KMS-11 (cell line): ENCODE results near the gene ZDHHC8.

Experiments used
- H2AFZ ChIP-seq: fragments of 200-600 bp; sonication (generic); 2 replicates; pipeline ENCODE4 v1.6.1; 2016; ENCODE audit warnings: antibody characterized with exemption, mixed run types, low read depth
- H3K27ac ChIP-seq: fragments of 200-600 bp; sonication (generic); 2 replicates; pipeline ENCODE4 v1.6.1; 2016; ENCODE audit warnings: mild to moderate bottlenecking, mixed run types
- H3K27me3 ChIP-seq: fragments of 200-600 bp; sonication (generic); 2 replicates; pipeline ENCODE4 v1.6.1; 2017; ENCODE audit warnings: mild to moderate bottlenecking, low read depth, mixed run types, moderate library complexity; ENCODE audit not compliant: insufficient read depth
- H3K36me3 ChIP-seq: fragments of 200-600 bp; sonication (generic); 2 replicates; pipeline ENCODE4 v1.6.1; 2017; ENCODE audit warnings: mild to moderate bottlenecking, mixed run types; ENCODE audit not compliant: insufficient read depth
- H3K4me1 ChIP-seq: fragments of 200-600 bp; sonication (generic); 2 replicates; pipeline ENCODE4 v1.6.1; 2016; ENCODE audit warnings: mild to moderate bottlenecking, low read depth, mixed run types; ENCODE audit not compliant: poor library complexity, severe bottlenecking
- H3K4me2 ChIP-seq: fragments of 200-600 bp; sonication (generic); 2 replicates; pipeline ENCODE4 v1.7.0; 2016; ENCODE audit warnings: mild to moderate bottlenecking, mixed run types
- H3K4me3 ChIP-seq: fragments of 200-600 bp; sonication (generic); IDR thresholded peaks from 2 replicates; pipeline ENCODE4 v1.6.1; 2017; ENCODE audit warnings: low read depth, low read length, mixed read lengths; ENCODE audit not compliant: insufficient read depth
- H3K79me2 ChIP-seq: fragments of 200-600 bp; sonication (generic); 2 replicates; pipeline ENCODE4 v1.6.1; 2016; ENCODE audit warnings: low read depth, mixed run types; ENCODE audit not compliant: insufficient read depth
- H3K9ac ChIP-seq: fragments of 200-600 bp; sonication (generic); 2 replicates; pipeline ENCODE4 v1.6.1; 2016; ENCODE audit warnings: mild to moderate bottlenecking, mixed run types
- H4K20me1 ChIP-seq: fragments of 200-600 bp; sonication (generic); 2 replicates; pipeline ENCODE4 v1.6.1; 2016; ENCODE audit warnings: mild to moderate bottlenecking, mixed run types; ENCODE audit not compliant: insufficient read depth
- CTCF ChIP-seq: fragments of 200-600 bp; sonication (generic); conservative IDR thresholded peaks from 2 replicates; pipeline ENCODE4 v1.6.1; 2017; ENCODE audit warnings: low read depth, mild to moderate bottlenecking, antibody characterized with exemption, low read length, moderate library complexity, mixed read lengths

ZDHHC8 gene

DNA sequence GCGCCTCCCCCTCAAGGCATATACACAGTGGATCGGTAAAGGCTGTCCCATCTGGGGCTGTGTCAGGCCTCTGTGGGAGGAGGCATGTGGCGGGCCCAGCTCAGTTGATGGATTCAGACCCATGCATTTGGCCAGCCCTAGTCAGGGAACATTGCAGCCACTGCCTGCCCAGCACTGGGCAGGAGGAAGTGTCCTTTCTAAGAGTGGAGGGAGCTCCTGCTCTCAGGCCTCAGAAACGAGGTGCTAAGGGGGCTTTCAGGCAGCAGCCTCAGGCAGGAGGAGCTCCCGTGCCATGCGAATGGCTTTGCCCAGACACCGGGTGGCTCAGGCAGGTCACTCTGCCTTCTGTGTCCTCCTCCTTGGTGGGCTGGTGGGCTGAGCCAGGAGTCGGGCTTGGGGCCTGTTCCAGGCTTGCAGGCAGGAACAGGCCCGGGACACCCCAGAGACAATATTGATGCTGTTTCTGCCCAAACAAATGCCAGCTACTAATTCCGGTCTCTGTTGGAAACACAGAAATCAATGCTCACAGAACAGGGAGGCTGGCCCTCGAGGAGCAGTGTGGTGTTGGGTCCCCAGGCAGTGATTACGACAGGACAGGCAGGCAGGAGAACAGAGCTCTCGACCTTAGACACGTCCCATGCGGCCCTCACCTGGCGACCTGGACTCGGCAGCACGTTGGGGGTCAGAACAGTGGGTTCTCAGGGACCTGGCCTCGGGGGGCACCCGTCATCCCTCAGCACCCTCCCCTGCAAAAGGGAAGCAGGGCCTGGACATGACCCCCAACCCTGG lies 61.6 kb downstream of the ZDHHC8 start:
- no peaks in the 10 kb centered on the region for H3K4me1 ChIP-seq
- no peak overlapping the region for H3K27ac ChIP-seq
- H2AFZ ChIP-seq, result no peak overlapping the region
- H3K27me3 ChIP-seq, result peaks cover 69% of the 10 kb centered on the region
- no peak overlapping the region for H3K9ac ChIP-seq
- H3K36me3 ChIP-seq, result no peaks in the 10 kb centered on the region
- no peak overlapping the region for H3K4me2 ChIP-seq
- no peak overlapping the region for H3K4me3 ChIP-seq
- no peaks in the 10 kb centered on the region for H3K79me2 ChIP-seq
- H4K20me1 ChIP-seq, result no peaks in the 10 kb centered on the region
- TF ChIP-seq CTCF, result no peak

GRCh38 chr22:20193761-20194494 lies 62.3 kb downstream of the ZDHHC8 start:
- H2AFZ ChIP-seq, result no peak overlapping the region
- no peak overlapping the region for H3K27ac ChIP-seq
- no peaks in the 10 kb centered on the region for H4K20me1 ChIP-seq
- peaks cover 76% of the 10 kb centered on the region for H3K27me3 ChIP-seq
- no peaks in the 10 kb centered on the region for H3K36me3 ChIP-seq
- no peak overlapping the region for H3K4me3 ChIP-seq
- TF ChIP-seq CTCF, result no peak
- H3K4me2 ChIP-seq, result no peak overlapping the region
- H3K79me2 ChIP-seq, result no peaks in the 10 kb centered on the region
- no peak overlapping the region for H3K9ac ChIP-seq
- no peaks in the 10 kb centered on the region for H3K4me1 ChIP-seq

GRCh38 chr22:20194681-20195593 lies 63.3 kb downstream of the ZDHHC8 start:
- H3K4me1 ChIP-seq, result no peaks in the 10 kb centered on the region
- no peak overlapping the region for H3K4me2 ChIP-seq
- no peak overlapping the region for H2AFZ ChIP-seq
- H3K36me3 ChIP-seq, result no peaks in the 10 kb centered on the region
- H4K20me1 ChIP-seq, result no peaks in the 10 kb centered on the region
- H3K9ac ChIP-seq, result no peak overlapping the region
- no peaks in the 10 kb centered on the region for H3K79me2 ChIP-seq
- no peak for TF ChIP-seq CTCF
- H3K4me3 ChIP-seq, result no peak overlapping the region
- H3K27me3 ChIP-seq, result peaks cover 80% of the 10 kb centered on the region
- H3K27ac ChIP-seq, result no peak overlapping the region

GRCh38 chr22:20196094-20196842 lies 64.7 kb downstream of the ZDHHC8 start:
- no peaks in the 10 kb centered on the region for H3K4me1 ChIP-seq

More at GRCh38 chr22:20196094-20196842, 64.7 kb downstream of the ZDHHC8 start:
- H3K27ac ChIP-seq, result no peak overlapping the region
- no peaks in the 10 kb centered on the region for H3K36me3 ChIP-seq
- no peak overlapping the region for H3K9ac ChIP-seq
- no peak overlapping the region for H3K4me2 ChIP-seq
- H3K79me2 ChIP-seq, result no peaks in the 10 kb centered on the region
- no peak overlapping the region for H3K4me3 ChIP-seq
- no peaks in the 10 kb centered on the region for H4K20me1 ChIP-seq
- peaks cover 82% of the 10 kb centered on the region for H3K27me3 ChIP-seq
- H2AFZ ChIP-seq, result no peak overlapping the region
- no peak for TF ChIP-seq CTCF
